Loucy (cell line): ENCODE measurements around the gene PDIK1L.
A peak's percentile ranks its signal among the peaks of the same experiment; 100 is the strongest.

Experiments used
- H2AFZ ChIP-seq: fragments of 200-600 bp; sonication (generic); 2 replicates; pipeline ENCODE4 v1.6.0; 2016; ENCODE audit warnings: antibody characterized with exemption, mild to moderate bottlenecking, low read length, moderate library complexity
- H3F3A ChIP-seq: fragments of 200-600 bp; 2 replicates; pipeline ENCODE4 v1.6.0; 2016; ENCODE audit warnings: antibody characterized with exemption, low read depth, mild to moderate bottlenecking
- H3K27me3 ChIP-seq: fragments of 200-600 bp; sonication (generic); 2 replicates; pipeline ENCODE4 v1.6.1; 2014; ENCODE audit warnings: low read length, mild to moderate bottlenecking; ENCODE audit not compliant: insufficient read depth, poor library complexity, severe bottlenecking
- H3K36me3 ChIP-seq: fragments of 200-600 bp; sonication (generic); 2 replicates; pipeline ENCODE4 v1.6.1; 2016; ENCODE audit warnings: low read length; ENCODE audit not compliant: insufficient read depth
- H3K4me1 ChIP-seq: fragments of 200-600 bp; sonication (generic); 2 replicates; pipeline ENCODE4 v1.5.1; 2014; ENCODE audit warnings: low read length, mild to moderate bottlenecking; ENCODE audit not compliant: insufficient read depth, poor library complexity, severe bottlenecking
- H3K4me2 ChIP-seq: fragments of 200-600 bp; sonication (generic); 2 replicates; pipeline ENCODE4 v1.6.0; 2014; ENCODE audit warnings: antibody characterized with exemption, low read length, low read depth, mild to moderate bottlenecking; ENCODE audit not compliant: poor library complexity, severe bottlenecking
- H3K4me3 ChIP-seq: fragments of 200-600 bp; sonication (generic); 2 replicates; pipeline ENCODE4 v1.5.1; 2014; ENCODE audit warnings: low read length, mild to moderate bottlenecking, mixed read lengths; ENCODE audit not compliant: poor library complexity, severe bottlenecking
- H3K79me2 ChIP-seq: fragments of 200-600 bp; sonication (generic); 2 replicates; pipeline ENCODE4 v1.6.1; 2014; ENCODE audit warnings: low read length; ENCODE audit not compliant: insufficient read depth
- H3K9ac ChIP-seq: fragments of 200-600 bp; sonication (generic); 2 replicates; pipeline ENCODE4 v1.6.0; 2014; ENCODE audit warnings: mild to moderate bottlenecking, low read depth, low read length, moderate library complexity; ENCODE audit not compliant: poor library complexity, severe bottlenecking
- H3K9me2 ChIP-seq: fragments of 200-600 bp; sonication (generic); replicated peaks from 2 replicates; pipeline ENCODE4 v1.6.1; 2016; ENCODE audit warnings: low read depth, low read length, mixed read lengths
- H3K9me3 ChIP-seq: fragments of 200-600 bp; sonication (generic); 2 replicates; pipeline ENCODE4 v1.6.1; 2014; ENCODE audit warnings: mild to moderate bottlenecking, antibody characterized with exemption, low read length, low read depth; ENCODE audit not compliant: insufficient read depth
- H4K20me1 ChIP-seq: fragments of 200-600 bp; sonication (generic); 2 replicates; pipeline ENCODE4 v1.6.0; 2014; ENCODE audit warnings: antibody characterized with exemption, low read length, mild to moderate bottlenecking; ENCODE audit not compliant: insufficient read depth, poor library complexity, severe bottlenecking
- CTCF ChIP-seq: fragments of 200-600 bp; sonication (generic); conservative IDR thresholded peaks from 2 replicates; pipeline ENCODE4 v1.5.1; 2014; ENCODE audit warnings: mild to moderate bottlenecking, antibody characterized with exemption, low read length
- EZH2phosphoT487 ChIP-seq: fragments of 200-600 bp; IDR thresholded peaks from 2 replicates; pipeline ENCODE4 v1.6.1; 2018; ENCODE audit warnings: antibody characterized with exemption, mild to moderate bottlenecking, moderate library complexity, borderline replicate concordance

Gene PDIK1L

DNA sequence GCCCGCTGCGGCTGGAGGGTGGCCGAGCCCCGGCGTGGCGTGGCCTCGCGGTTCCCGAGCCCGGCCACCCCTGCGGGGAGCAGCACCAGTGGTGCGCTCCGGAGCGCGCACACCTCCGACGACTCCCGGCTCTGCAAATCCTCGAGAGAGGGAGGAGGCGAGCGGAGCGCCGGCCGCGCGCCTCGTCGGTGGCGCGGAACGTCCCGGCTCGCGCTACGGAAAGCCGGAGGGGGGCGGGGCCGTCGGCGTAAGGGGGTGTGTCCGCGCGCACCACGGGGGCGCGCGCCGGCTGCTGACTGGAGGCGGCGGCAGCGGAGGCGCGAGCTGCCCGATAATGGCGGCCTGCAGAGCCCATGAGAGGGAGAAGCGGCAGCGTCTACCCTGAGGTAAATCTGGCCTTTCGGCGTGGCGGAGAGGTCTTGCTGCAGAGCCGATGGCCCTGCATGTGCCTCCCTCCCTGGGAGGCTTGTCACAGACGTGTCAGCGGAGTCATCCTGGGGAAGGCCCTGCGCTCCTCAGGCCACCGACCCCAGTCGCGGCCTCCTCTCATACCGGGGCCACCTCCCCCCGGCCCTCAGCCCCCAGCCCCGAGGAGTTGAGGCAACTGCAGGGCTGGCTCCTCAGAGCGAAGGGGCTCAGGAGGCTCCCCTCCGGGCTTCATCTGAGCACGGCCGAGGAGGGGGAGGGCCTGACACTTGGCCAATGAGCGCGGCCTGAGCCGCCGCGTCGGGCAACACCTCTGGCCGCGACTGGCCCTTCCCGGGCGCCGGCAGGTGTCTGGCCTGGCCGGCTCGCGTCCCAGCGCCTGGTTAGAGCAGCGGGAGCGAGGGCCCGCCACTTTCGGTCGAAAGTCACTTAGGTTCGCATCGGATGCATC is at the start of gene PDIK1L:
Gene PDIK1L, plus strand, starts transcription at position 295 of the 877 bp plus-strand sequence. CDS start 2,485 bp downstream, outside the sequence.
- peak within 1 kb of the TSS; percentile 89 for H3K9ac ChIP-seq
- H2AFZ ChIP-seq, result peak within 1 kb of the TSS; percentile 84
- peaks cover 9% of the 10 kb centered on the region for H4K20me1 ChIP-seq
- H3K9me2 ChIP-seq, result no peaks in the 10 kb centered on the region
- peaks cover 62% of the 10 kb centered on the region for H3K79me2 ChIP-seq
- H3F3A ChIP-seq, result no peaks in the 10 kb centered on the region
- H3K27me3 ChIP-seq, result no peaks in the 10 kb centered on the region
- peaks cover 13% of the 10 kb centered on the region; the same call in 1 of the 2 replicates for H3K36me3 ChIP-seq
- TF ChIP-seq CTCF, result no peak
- no peak for TF ChIP-seq EZH2phosphoT487
- peak within 1 kb of the TSS; percentile 99 for H3K4me2 ChIP-seq
- H3K9me3 ChIP-seq, result no peaks in the 10 kb centered on the region
- peak within 1 kb of the TSS; percentile 85 for H3K4me3 ChIP-seq
- H3K4me1 ChIP-seq, result peaks cover 31% of the 10 kb centered on the region

DNA sequence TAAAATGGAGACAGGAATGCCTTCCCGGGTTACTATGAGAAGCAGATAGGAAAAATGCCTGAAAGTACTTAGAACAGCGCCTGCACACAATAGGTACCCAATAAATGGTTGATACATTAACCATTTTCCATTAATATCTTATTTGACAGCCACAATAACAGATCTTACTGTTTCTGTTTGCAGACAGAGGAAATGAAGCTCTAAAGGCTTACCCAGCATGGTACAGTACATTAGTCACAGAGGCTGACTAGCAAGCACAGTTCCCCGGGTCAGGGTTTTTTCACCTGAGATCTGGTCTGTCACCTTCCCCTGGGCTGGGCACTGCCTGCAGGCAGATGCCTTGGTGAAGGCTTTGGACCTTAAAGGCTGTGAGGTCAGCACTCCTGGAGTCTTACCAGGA is 47.1 kb upstream of the PDIK1L start:
- Histone ChIP-seq H3K4me3 (no peak overlapping the region), H3K27me3 (no peaks in the 10 kb centered on the region), H3F3A (no peaks in the 10 kb centered on the region), H4K20me1 (no peaks in the 10 kb centered on the region), H3K9me2 (no peaks in the 10 kb centered on the region), H3K9ac (no peak overlapping the region), H3K36me3 (no peaks in the 10 kb centered on the region), H3K79me2 (no peaks in the 10 kb centered on the region), H3K4me1 (no peaks in the 10 kb centered on the region), H2AFZ (no peak overlapping the region), H3K9me3 (no peaks in the 10 kb centered on the region), H3K4me2 (no peak overlapping the region)
- TF ChIP-seq EZH2phosphoT487, result no peak

DNA sequence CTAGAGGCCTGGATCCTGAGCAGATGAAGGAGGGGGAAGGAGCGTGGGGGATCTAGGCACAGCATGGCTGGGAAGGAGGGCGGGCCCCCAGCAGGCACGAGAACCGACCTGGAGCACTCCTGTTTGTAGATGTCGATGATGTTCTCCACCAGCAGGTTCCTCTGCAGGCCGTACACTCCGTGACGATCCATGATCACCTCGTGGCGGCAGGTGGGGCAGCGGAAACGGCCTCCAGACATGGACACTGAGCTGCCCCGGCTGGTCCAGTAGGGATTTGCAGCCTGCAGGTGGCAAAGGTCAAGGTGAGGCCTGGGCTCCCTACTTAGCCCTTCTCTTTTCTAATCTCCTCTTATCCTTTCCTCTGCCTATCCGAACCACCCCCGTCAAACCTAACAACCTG is 45.5 kb upstream of the PDIK1L start:
- no peak overlapping the region for H2AFZ ChIP-seq
- H4K20me1 ChIP-seq, result no peaks in the 10 kb centered on the region
- H3K4me1 ChIP-seq, result peaks cover 16% of the 10 kb centered on the region
- TF ChIP-seq EZH2phosphoT487 (no peak), CTCF (no peak)
- no peak overlapping the region for H3K4me2 ChIP-seq
- no peaks in the 10 kb centered on the region for H3K79me2 ChIP-seq
- H3K36me3 ChIP-seq, result no peaks in the 10 kb centered on the region
- no peaks in the 10 kb centered on the region for H3K9me3 ChIP-seq
- H3K27me3 ChIP-seq, result no peaks in the 10 kb centered on the region
- 0 out of 2 replicates have a peak, but pooled peaks cover 3% of the 10 kb centered on the region for H3F3A ChIP-seq
- H3K4me3 ChIP-seq, result no peak overlapping the region
- no peaks in the 10 kb centered on the region for H3K9me2 ChIP-seq
- H3K9ac ChIP-seq, result no peak overlapping the region
